Right lobe of liver (tissue), 4 donors: Measurements from ENCODE around the gene EXOC2.

ENCODE experiments used
- CTCF ChIP-seq, 4 donors: fragments of 200-600 bp in 3 of 4; fragments of 450-650 bp in 1 of 4; IDR thresholded peaks; one replicate each; pipeline versions ENCODE4 v1.5.1 to v1.8.0; 2016 to 2022; ENCODE audit warnings: antibody characterized with exemption in 4 of 4, mild to moderate bottlenecking in 2 of 4
- POLR2A ChIP-seq: fragments of 450-650 bp; IDR thresholded peaks from one replicate; pipeline ENCODE4 v1.6.1; 2017; ENCODE audit warnings: antibody characterized with exemption, mild to moderate bottlenecking
- donor health status: DM: no; HTN: no; CAD: no.
- donor health status: DM: no; HTN: no; CAD: no.
- donor health status: DM: no; HTN: yes; CAD: no.

GRCh38 chr6:705047-705446 lies 12.1 kb upstream of the EXOC2 start:
- TF ChIP-seq CTCF (IDR thresholded peaks at IDR 0.05): no peak
- no peak for TF ChIP-seq POLR2A
